ENCODE data around the gene CCNG2. TPM values are rescaled to one million over a fixed set of nuclear protein-coding genes. Genes with fewer than 3 reads are reported as not detected.

CCNG2 gene
- total and polyA plus RNA-seq, 2 of the 13 experiments (the other 11 are each of a cell fraction or from before 2014, with no cell fraction given): 3.9 to 11.5 TPM

DNA sequence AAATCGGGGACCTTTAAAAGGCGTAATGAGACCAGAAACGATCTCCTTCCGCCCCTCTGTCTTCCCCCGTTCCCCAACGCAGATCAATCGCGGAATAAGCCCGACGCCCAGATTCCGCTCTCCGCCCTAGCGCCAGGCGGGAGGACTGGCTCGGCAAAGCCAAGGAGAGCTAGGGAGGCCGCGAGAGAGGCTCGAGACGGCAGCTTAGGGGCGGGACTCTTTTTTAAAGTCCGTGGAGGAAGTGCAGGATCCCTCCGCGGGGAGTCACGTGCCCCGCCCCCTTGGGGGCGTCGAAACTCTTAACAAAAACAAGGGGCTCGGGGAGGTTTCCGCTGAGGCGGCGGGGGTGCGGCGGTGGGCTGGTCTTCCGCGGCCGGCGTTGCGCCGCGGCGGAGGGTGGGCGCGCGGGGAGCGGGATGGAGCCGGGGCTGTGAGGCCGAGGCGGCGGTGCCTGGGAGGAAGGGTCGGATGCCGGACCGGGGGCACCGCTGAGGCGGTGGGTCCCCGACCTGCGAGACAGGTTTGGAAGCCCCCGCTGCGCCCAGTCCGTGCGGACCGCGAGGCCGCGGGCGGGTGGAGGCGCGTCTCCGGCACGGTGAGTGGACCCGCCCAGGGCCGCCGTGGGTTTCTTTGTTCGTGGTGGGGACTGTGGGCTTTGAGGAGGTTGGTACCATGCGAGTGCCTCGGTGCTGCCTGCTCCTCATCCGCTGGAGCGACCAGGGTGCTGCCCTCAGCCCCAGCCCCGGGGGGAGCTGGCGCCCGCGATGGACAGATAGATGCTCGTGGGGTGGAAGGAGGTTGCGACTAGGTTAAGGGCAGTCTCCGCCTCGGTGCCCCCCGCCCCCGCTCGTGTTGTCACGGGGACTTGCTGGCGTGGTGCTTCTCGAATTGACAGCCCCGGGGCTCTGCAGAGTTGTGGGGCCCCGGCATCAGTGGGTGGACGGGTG, at the start of gene CCNG2 (continued):
- TF ChIP-seq SAP130 (CRISPR knock-in tag; IDR thresholded peaks at IDR 0.05; ENCODE audit: low read depth) (peak; percentile 98), NCOR1 (IDR thresholded peaks at IDR 0.05; ENCODE audit: borderline replicate concordance, low read length) (peak; percentile 87; the same call in 1 of the 2 replicates), MAZ (IDR thresholded peaks at IDR 0.05; ENCODE audit: borderline replicate concordance, low read depth, low read length) (peak; percentile 30; the same call in 1 of the 2 replicates), MAZ (CRISPR knock-in tag; IDR thresholded peaks at IDR 0.05; ENCODE audit: low read depth) (peak; percentile 88), TSC22D2 (CRISPR knock-in tag; IDR thresholded peaks at IDR 0.05; ENCODE audit: borderline replicate concordance) (0 out of 2 replicates have a peak, but pooled peaks have one; percentile 38), MEIS1 (CRISPR knock-in tag; IDR thresholded peaks at IDR 0.05; ENCODE audit: borderline replicate concordance) (0 out of 2 replicates have a peak, but pooled peaks have one; percentile 14), TP53 (CRISPR knock-in tag; conservative IDR thresholded peaks at IDR 0.05) (0 out of 2 replicates have a peak, but pooled peaks have one; percentile 27), PHF20 (CRISPR knock-in tag; IDR thresholded peaks at IDR 0.05) (peak; percentile 59; the same call in 1 of the 2 replicates), KAT2B (IDR thresholded peaks at IDR 0.05; ENCODE audit: borderline replicate concordance, low read depth, low read length) (no peak), ZFY (CRISPR knock-in tag; IDR thresholded peaks at IDR 0.05) (peak; percentile 38; the same call in 1 of the 2 replicates), FOXK2 (IDR thresholded peaks at IDR 0.05) (peak; percentile 79), EED (CRISPR knock-in tag; IDR thresholded peaks at IDR 0.05) (0 out of 2 replicates have a peak, but pooled peaks have one; percentile 38), CREB1 (IDR thresholded peaks at IDR 0.05) (peak; percentile 69), CREB1 (CRISPR knock-in tag; IDR thresholded peaks at IDR 0.05) (peak; percentile 82), NONO (IDR thresholded peaks at IDR 0.05) (no peak), NONO (CRISPR knock-in tag; conservative IDR thresholded peaks at IDR 0.05) (peak; percentile 31; the same call in 1 of the 2 replicates), GFI1 (CRISPR knock-in tag; IDR thresholded peaks at IDR 0.05; ENCODE audit: borderline replicate concordance) (peak; percentile 68; the same call in 1 of the 2 replicates), ZNF652 (CRISPR knock-in tag; IDR thresholded peaks at IDR 0.05; ENCODE audit: borderline replicate concordance, low read depth) (no peak), RNF2 (conservative IDR thresholded peaks at IDR 0.05; ENCODE audit: low read depth) (peak; percentile 84), EEA1 (CRISPR knock-in tag; IDR thresholded peaks at IDR 0.05; ENCODE audit: borderline replicate concordance) (peak; percentile 91), SP2 (CRISPR knock-in tag; IDR thresholded peaks at IDR 0.05) (peak; percentile 61; the same call in 1 of the 2 replicates), ZNF256 (CRISPR knock-in tag; conservative IDR thresholded peaks at IDR 0.05) (no peak)
- TF ChIP-seq, protein P1, sequence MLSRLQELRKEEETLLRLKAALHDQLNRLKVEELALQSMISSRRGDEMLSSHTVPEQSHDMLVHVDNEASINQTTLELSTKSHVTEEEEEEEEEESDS (CRISPR knock-in tag; IDR thresholded peaks at IDR 0.05; ENCODE audit: borderline replicate concordance): peak; percentile 88; the same call in 1 of the 2 replicates
- TF ChIP-seq, protein P2, sequence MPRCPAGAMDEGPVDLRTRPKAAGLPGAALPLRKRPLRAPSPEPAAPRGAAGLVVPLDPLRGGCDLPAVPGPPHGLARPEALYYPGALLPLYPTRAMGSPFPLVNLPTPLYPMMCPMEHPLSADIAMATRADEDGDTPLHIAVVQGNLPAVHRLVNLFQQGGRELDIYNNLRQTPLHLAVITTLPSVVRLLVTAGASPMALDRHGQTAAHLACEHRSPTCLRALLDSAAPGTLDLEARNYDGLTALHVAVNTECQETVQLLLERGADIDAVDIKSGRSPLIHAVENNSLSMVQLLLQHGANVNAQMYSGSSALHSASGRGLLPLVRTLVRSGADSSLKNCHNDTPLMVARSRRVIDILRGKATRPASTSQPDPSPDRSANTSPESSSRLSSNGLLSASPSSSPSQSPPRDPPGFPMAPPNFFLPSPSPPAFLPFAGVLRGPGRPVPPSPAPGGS (CRISPR knock-in tag; IDR thresholded peaks at IDR 0.05): peak; percentile 86; the same call in 1 of the 2 replicates
- TF ChIP-seq, protein P3, sequence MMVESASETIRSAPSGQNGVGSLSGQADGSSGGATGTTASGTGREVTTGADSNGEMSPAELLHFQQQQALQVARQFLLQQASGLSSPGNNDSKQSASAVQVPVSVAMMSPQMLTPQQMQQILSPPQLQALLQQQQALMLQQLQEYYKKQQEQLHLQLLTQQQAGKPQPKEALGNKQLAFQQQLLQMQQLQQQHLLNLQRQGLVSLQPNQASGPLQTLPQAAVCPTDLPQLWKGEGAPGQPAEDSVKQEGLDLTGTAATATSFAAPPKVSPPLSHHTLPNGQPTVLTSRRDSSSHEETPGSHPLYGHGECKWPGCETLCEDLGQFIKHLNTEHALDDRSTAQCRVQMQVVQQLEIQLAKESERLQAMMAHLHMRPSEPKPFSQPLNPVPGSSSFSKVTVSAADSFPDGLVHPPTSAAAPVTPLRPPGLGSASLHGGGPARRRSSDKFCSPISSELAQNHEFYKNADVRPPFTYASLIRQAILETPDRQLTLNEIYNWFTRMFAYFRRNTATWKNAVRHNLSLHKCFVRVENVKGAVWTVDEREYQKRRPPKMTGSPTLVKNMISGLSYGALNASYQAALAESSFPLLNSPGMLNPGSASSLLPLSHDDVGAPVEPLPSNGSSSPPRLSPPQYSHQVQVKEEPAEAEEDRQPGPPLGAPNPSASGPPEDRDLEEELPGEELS (CRISPR knock-in tag; IDR thresholded peaks at IDR 0.05): peak; percentile 79
- TF ChIP-seq, protein P4, sequence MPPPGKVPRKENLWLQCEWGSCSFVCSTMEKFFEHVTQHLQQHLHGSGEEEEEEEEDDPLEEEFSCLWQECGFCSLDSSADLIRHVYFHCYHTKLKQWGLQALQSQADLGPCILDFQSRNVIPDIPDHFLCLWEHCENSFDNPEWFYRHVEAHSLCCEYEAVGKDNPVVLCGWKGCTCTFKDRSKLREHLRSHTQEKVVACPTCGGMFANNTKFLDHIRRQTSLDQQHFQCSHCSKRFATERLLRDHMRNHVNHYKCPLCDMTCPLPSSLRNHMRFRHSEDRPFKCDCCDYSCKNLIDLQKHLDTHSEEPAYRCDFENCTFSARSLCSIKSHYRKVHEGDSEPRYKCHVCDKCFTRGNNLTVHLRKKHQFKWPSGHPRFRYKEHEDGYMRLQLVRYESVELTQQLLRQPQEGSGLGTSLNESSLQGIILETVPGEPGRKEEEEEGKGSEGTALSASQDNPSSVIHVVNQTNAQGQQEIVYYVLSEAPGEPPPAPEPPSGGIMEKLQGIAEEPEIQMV (CRISPR knock-in tag; IDR thresholded peaks at IDR 0.05; ENCODE audit: low read depth): peak; percentile 87; the same call in 1 of the 2 replicates

Data from HepG2 (cell line).